HepG2 (cell line): Measurements from ENCODE around the gene RBM47. TPM values are rescaled to one million over a fixed set of nuclear protein-coding genes. Genes with fewer than 3 reads are reported as not detected.
A peak's percentile ranks its signal among the peaks of the same experiment; 100 is the strongest.

Source experiments
- ARID4A ChIP-seq: sonication (generic); formaldehyde crosslinking; IDR thresholded peaks from 2 replicates; pipeline ENCODE4 v1.5.0; 2020; ENCODE audit warnings: mild to moderate bottlenecking, missing genetic modification reagents, borderline replicate concordance
- HES4 ChIP-seq: sonication (generic); formaldehyde crosslinking; IDR thresholded peaks from 2 replicates; pipeline ENCODE4 v1.9.0; 2021; ENCODE audit warnings: mild to moderate bottlenecking, missing genetic modification reagents, borderline replicate concordance
- HOXA9 ChIP-seq: sonication (generic); formaldehyde crosslinking; IDR thresholded peaks from 2 replicates; pipeline ENCODE4 v1.8.1; 2022; ENCODE audit warnings: missing genetic modification reagents, mild to moderate bottlenecking, moderate library complexity, borderline replicate concordance
- NR1H2 ChIP-seq: sonication (generic); formaldehyde crosslinking; IDR thresholded peaks from 2 replicates; pipeline ENCODE4 v1.8.1; 2022; ENCODE audit warnings: low read depth, missing genetic modification reagents, borderline replicate concordance
- PRDM15 ChIP-seq: sonication (generic); formaldehyde crosslinking; IDR thresholded peaks from 2 replicates; pipeline ENCODE4 v1.4.0; 2020; ENCODE audit warnings: missing genetic modification reagents
- PTBP1 ChIP-seq: fragments of 200-400 bp; formaldehyde crosslinking; IDR thresholded peaks from 2 replicates; pipeline ENCODE4 v1.6.1; 2018; ENCODE audit warnings: low read length, low read depth; ENCODE audit not compliant: poor library complexity, severe bottlenecking
- REL ChIP-seq: sonication (generic); formaldehyde crosslinking; conservative IDR thresholded peaks from 2 replicates; pipeline ENCODE4 v1.8.0; 2022; ENCODE audit warnings: mild to moderate bottlenecking, missing genetic modification reagents, moderate library complexity
- RFX3 ChIP-seq: IDR thresholded peaks from 2 replicates; pipeline ENCODE4 v1.6.1; 2016; ENCODE audit warnings: missing biosample characterization, missing genetic modification reagents
- SMYD3 ChIP-seq: sonication (generic); formaldehyde crosslinking; IDR thresholded peaks from 2 replicates; pipeline ENCODE4 v1.8.1; 2023; ENCODE audit warnings: mild to moderate bottlenecking, missing genetic modification reagents
- ZNF20 ChIP-seq: sonication (generic); formaldehyde crosslinking; IDR thresholded peaks from 2 replicates; pipeline ENCODE4 v1.4.0; 2020; ENCODE audit warnings: mild to moderate bottlenecking, moderate library complexity, missing genetic modification reagents
- ZNF547 ChIP-seq: sonication (generic); formaldehyde crosslinking; IDR thresholded peaks from 2 replicates; pipeline ENCODE4 v1.5.1; 2020; ENCODE audit warnings: mild to moderate bottlenecking, missing genetic modification reagents
- ZNF557 ChIP-seq: sonication (generic); formaldehyde crosslinking; IDR thresholded peaks from 2 replicates; pipeline ENCODE4 v1.4.0; 2020; ENCODE audit warnings: missing genetic modification reagents
- polyA plus RNA-seq, 8 experiments: library from polyadenylated mRNA; depleted of rRNA in 3 of 8; stranded (reverse) in 7 of 8; unstranded in 1 of 8; fragments of >200 nt; fragmentation: Illumina TruSeq in 4 of 8; extraction: Trizol in 4 of 8; gene quantifications; 2 replicates each; pipeline versions ENCODE4 v1.2.1 to v1.2.3, GENCODE V29; 2011 to 2016; ENCODE audit warnings: low read depth in 4 of 8, missing spikeins in 1 of 8, mixed read lengths in 1 of 8; ENCODE audit not compliant: insufficient read depth in 1 of 8
- total RNA-seq, 5 experiments: library from RNA; depleted of rRNA; stranded (reverse); fragments of >200 nt; fragmentation: Illumina TruSeq; extraction: Trizol; gene quantifications; 2 replicates each; pipeline ENCODE4 v1.2.3, GENCODE V29; 2016; ENCODE audit warnings: low read depth in 1 of 5
- TF ChIP-seq, protein P1 (sequence below): sonication (generic); formaldehyde crosslinking; IDR thresholded peaks from 2 replicates; pipeline ENCODE4 v1.8.1; 2023; ENCODE audit warnings: mild to moderate bottlenecking, moderate library complexity, missing genetic modification reagents

RBM47 gene
- total and polyA plus RNA-seq, 2 of the 13 experiments (the other 11 are each of a cell fraction or from before 2014, with no cell fraction given) = 1.2 to 2.5 TPM

GRCh38 chr4:40473578-40474388 lies 155.9 kb downstream of the RBM47 start (continued):
- TF ChIP-seq, protein P1, sequence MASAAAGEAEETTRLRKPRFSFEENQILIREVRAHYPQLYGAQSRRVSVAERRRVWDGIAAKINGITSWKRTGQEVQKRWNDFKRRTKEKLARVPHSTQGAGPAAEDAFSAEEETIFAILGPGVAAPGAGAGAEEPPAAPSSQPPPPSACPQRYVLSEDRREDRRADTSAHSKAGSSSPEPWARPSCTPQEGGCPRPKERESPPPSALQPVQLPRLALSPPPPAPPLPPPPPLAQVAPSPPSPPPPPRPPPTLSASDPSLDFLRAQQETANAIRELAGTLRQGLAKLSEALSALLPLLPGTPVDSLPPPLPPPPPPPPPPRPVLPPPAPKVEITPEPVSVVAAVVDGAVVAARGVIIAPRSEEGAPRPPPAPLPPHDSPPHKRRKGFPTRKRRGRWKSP = no peak
- TF ChIP-seq HES4 (CRISPR knock-in tag) = no peak
- 0 out of 2 replicates have a peak, but pooled peaks have one; percentile 55 for TF ChIP-seq SMYD3 (CRISPR knock-in tag)
- no peak for TF ChIP-seq RFX3 (CRISPR knock-in tag)
- TF ChIP-seq ZNF557 = no peak
- TF ChIP-seq ZNF547 (CRISPR knock-in tag) = no peak
- no peak for TF ChIP-seq ZNF20 (CRISPR knock-in tag)
- TF ChIP-seq PTBP1 = no peak
- TF ChIP-seq REL (CRISPR knock-in tag) = no peak
- TF ChIP-seq HOXA9 (CRISPR knock-in tag) = no peak
- TF ChIP-seq ARID4A = no peak
- TF ChIP-seq NR1H2 (CRISPR knock-in tag) = no peak
- no peak for TF ChIP-seq PRDM15 (CRISPR knock-in tag)
